GM18870 (cell line): ENCODE data around the gene SYNC.
"Not testable (repeated sequence)": the region's sequence is repeated elsewhere in the genome, so short reads cannot be mapped to it uniquely, and the experiment has no call there.

Source experiments
- ATAC-seq: cut with Tn5 transposase; IDR thresholded peaks from one replicate; pipeline ENCODE4 v1.9.1; 2021; ENCODE audit warnings: moderate library complexity; ENCODE audit not compliant: unreplicated experiment

Gene SYNC

GRCh38 chr1:32695098-32695904, 7.3 kb downstream of the SYNC start:
- ATAC-seq, result no peak

GRCh38 chr1:32693455-32694174, 9.0 kb downstream of the SYNC start:
- no peak for ATAC-seq

GRCh38 chr1:32686387-32686786, 16.2 kb downstream of the SYNC start:
- ATAC-seq, result no peak

GRCh38 chr1:32685498-32685897, 17.1 kb downstream of the SYNC start:
- no peak for ATAC-seq

- ATAC-seq, result no peak
Measured at GRCh38 chr1:32684167-32684811, 18.3 kb downstream of the SYNC start.

GRCh38 chr1:32683397-32683796, 19.2 kb downstream of the SYNC start:
- no peak for ATAC-seq

- ATAC-seq, result no peak
Measured at GRCh38 chr1:32681999-32682398, 20.6 kb downstream of the SYNC start.

- no peak for ATAC-seq
Measured at GRCh38 chr1:32681509-32681908, 21.1 kb downstream of the SYNC start.

GRCh38 chr1:32680642-32681041, 21.9 kb downstream of the SYNC start:
- no peak for ATAC-seq

- ATAC-seq, result not testable (repeated sequence)
Measured at GRCh38 chr1:32679993-32680392, 22.6 kb downstream of the SYNC start.

- no peak for ATAC-seq
Measured at GRCh38 chr1:32676945-32677344, 25.6 kb downstream of the SYNC start.

GRCh38 chr1:32668716-32669115, 33.9 kb downstream of the SYNC start:
- ATAC-seq, result not testable (repeated sequence)

GRCh38 chr1:32666901-32667566, 35.5 kb downstream of the SYNC start:
- ATAC-seq, result no peak

GRCh38 chr1:32665915-32666314, 36.7 kb downstream of the SYNC start:
- no peak for ATAC-seq

- no peak for ATAC-seq
Measured at GRCh38 chr1:32659581-32659980, 43.0 kb downstream of the SYNC start.

GRCh38 chr1:32652244-32652962, 50.2 kb downstream of the SYNC start:
- ATAC-seq, result no peak

GRCh38 chr1:32651461-32652073, 51.0 kb downstream of the SYNC start:
- peak; percentile 26 for ATAC-seq

- ATAC-seq, result peak; percentile 60
Measured at GRCh38 chr1:32650752-32651460, 51.7 kb downstream of the SYNC start, which contains the start of gene RBBP4. TSS of gene RBBP4 (plus strand) at chr1:32651208. CDS start at chr1:32651307, 99 bp downstream.

- peak; percentile 63 for ATAC-seq
Measured at GRCh38 chr1:32650248-32650751, 52.3 kb downstream of the SYNC start, which contains the start of gene ZBTB8OS. TSS of gene ZBTB8OS (minus strand) at chr1:32650550. CDS start at chr1:32650529, 21 bp downstream.
